BJ (cell line): ENCODE data around the gene IL10. TPM values are rescaled to one million over a fixed set of nuclear protein-coding genes. Genes with fewer than 3 reads are reported as not detected.

Experiments
- CTCF ChIA-PET: fragments of 350-600 bp; formaldehyde crosslinking; extraction: SDS; loops from one replicate; lab custom pipeline; 2021; ENCODE audit warnings: antibody characterized with exemption, inconsistent platforms; lab: Yijun Ruan, JAX
- POLR2A ChIA-PET: fragments of 300-600 bp; sonication (Branson Sonifier 250); formaldehyde crosslinking; extraction: SDS; loops from one replicate; lab custom pipeline; 2021; ENCODE audit warnings: antibody characterized with exemption; lab: Charles Lee
- DNase-seq: peaks from one replicate; pipeline ENCODE4 v3.0.0-alpha.2; 2011; ENCODE audit warnings: low read depth
- H3K27me3 ChIP-seq: 2 replicates; pipeline ENCODE4 v1.6.0; 2011; ENCODE audit warnings: low read length; ENCODE audit not compliant: control insufficient read depth, insufficient read depth
- H3K36me3 ChIP-seq: 2 replicates; pipeline ENCODE4 v1.5.1; 2011; ENCODE audit warnings: low read length; ENCODE audit not compliant: control insufficient read depth, insufficient read depth
- H3K4me3 ChIP-seq: 2 replicates; pipeline ENCODE4 v1.5.1; 2011; ENCODE audit warnings: low read depth, mild to moderate bottlenecking, control low read depth, low read length
- CTCF ChIP-seq: IDR thresholded peaks from 2 replicates; pipeline ENCODE4 v1.5.1; 2011; ENCODE audit warnings: low read depth, mild to moderate bottlenecking, control low read depth, inconsistent platforms, low read length, moderate library complexity; ENCODE audit not compliant: insufficient read depth
- polyA plus RNA-seq: library from polyadenylated mRNA; depleted of rRNA; stranded (reverse); fragments of >200 nt; gene quantifications from 2 replicates; pipeline ENCODE4 v1.2.3, GENCODE V29; 2011

IL10 gene
- polyA plus RNA-seq, 1 experiment: not detected

GRCh38 chr1:206799311-206799710 lies 27.0 kb upstream of the IL10 start:
- H3K36me3 ChIP-seq: no peaks in the 10 kb centered on the region
- ChIA-PET POLR2A (no interaction called here), CTCF (interaction anchor here (0.6 to 4.4 kb wide), 8 partner anchors 8 to 107 kb away, joined by 3 to 21 read pairs (median 4); no protein-coding TSS in a partner anchor)
- TF ChIP-seq CTCF: no peak
- no peaks in the 10 kb centered on the region for H3K27me3 ChIP-seq
- DNase-seq: no peak
- no peak overlapping the region for H3K4me3 ChIP-seq

GRCh38 chr1:206798384-206798996 lies 26.2 kb upstream of the IL10 start:
- H3K27me3 ChIP-seq: no peaks in the 10 kb centered on the region
- CTCF ChIA-PET: interaction anchor here (0.8 to 4.4 kb wide), 12 partner anchors 9 to 167 kb away, joined by 3 to 21 read pairs (median 4); no protein-coding TSS in a partner anchor
- POLR2A ChIA-PET: no interaction called here
- no peak for DNase-seq
- TF ChIP-seq CTCF: no peak
- H3K36me3 ChIP-seq: no peaks in the 10 kb centered on the region
- H3K4me3 ChIP-seq: no peak overlapping the region

GRCh38 chr1:206797534-206798383 lies 25.5 kb upstream of the IL10 start:
- CTCF ChIA-PET: interaction anchor here (0.8 to 4.4 kb wide), 9 partner anchors 10 to 167 kb away, joined by 3 to 21 read pairs (median 4); no protein-coding TSS in a partner anchor

GRCh38 chr1:206796981-206797402 lies 24.7 kb upstream of the IL10 start:
- CTCF ChIA-PET: interaction anchor here (1.2 to 4.4 kb wide), 3 partner anchors 13 to 115 kb away, joined by 3 to 21 read pairs (median 4); no protein-coding TSS in a partner anchor
- DNase-seq: no peak
- Histone ChIP-seq H3K4me3 (no peak overlapping the region), H3K36me3 (no peaks in the 10 kb centered on the region), H3K27me3 (no peaks in the 10 kb centered on the region)
- no peak for TF ChIP-seq CTCF
- POLR2A ChIA-PET: no interaction called here

More at GRCh38 chr1:206797534-206798383, 25.5 kb upstream of the IL10 start:
- Histone ChIP-seq H3K4me3 (no peak overlapping the region), H3K36me3 (no peaks in the 10 kb centered on the region), H3K27me3 (no peaks in the 10 kb centered on the region)
- peak; percentile 43 for TF ChIP-seq CTCF
- DNase-seq: no peak
- POLR2A ChIA-PET: no interaction called here

DNA sequence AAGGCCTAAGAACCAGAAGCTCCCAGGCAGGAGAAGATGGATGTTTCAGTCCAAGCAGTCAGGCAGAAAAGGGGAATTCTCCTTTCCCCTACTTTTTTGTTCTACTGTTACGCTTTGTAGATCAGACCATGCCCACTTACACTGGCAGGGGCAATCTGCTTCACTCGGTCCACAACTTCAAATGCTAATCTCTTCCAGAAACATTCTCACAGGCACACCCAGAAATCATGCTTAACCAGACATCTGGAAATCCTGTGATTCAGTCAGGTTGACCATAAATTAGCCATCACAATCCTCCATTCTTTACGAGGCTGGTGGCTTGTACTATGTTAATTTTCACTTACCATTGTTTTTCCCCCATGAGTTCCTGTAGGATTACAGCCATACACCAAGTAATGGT lies 23.8 kb upstream of the IL10 start:
- ChIA-PET CTCF (interaction anchor here (1.4 kb wide), 1 partner anchor 61 kb away, joined by 7 read pairs; no protein-coding TSS in a partner anchor), POLR2A (no interaction called here)
- Histone ChIP-seq H3K27me3 (no peaks in the 10 kb centered on the region), H3K4me3 (no peak overlapping the region), H3K36me3 (no peaks in the 10 kb centered on the region)
- no peak for TF ChIP-seq CTCF
- no peak for DNase-seq
